HCT116 (cell line): ENCODE data around the gene TMSB4X. TPM values are rescaled to one million over a fixed set of nuclear protein-coding genes. Genes with fewer than 3 reads are reported as not detected.

Experiments used
- ATAC-seq: fragments of 200-7000 bp; cut with Tn5 transposase; 2 replicates; pipeline ENCODE4 v1.9.1; 2020; ENCODE audit warnings: mild to moderate bottlenecking, moderate library complexity
- BruUV-seq: library from RNA; stranded (reverse); fragments of 400-500 nt; replicated peaks from 2 replicates; lab custom pipeline; 2021; lab: Mats Ljungman, UMichigan
- CTCF ChIA-PET: fragments of 300-600 bp; sonication (Branson Sonifier 250); formaldehyde crosslinking; loops from one replicate; lab custom pipeline; 2021; ENCODE audit warnings: antibody characterized with exemption; lab: Charles Lee
- POLR2A ChIA-PET: fragments of 300-600, 350-600 bp; sonication (Branson Sonifier 250); formaldehyde crosslinking; loops from one replicate; lab custom pipeline; 2021; ENCODE audit warnings: antibody characterized with exemption; lab: Charles Lee
- RAD21 ChIA-PET, 2 experiments: fragments of 300-600 bp; sonication (Branson Sonifier 250); formaldehyde crosslinking; loops; one replicate each; lab custom pipeline; 2023; ENCODE audit warnings: low total read pairs in 2 of 2; ENCODE audit not compliant: uncharacterized antibody in 2 of 2, unreplicated experiment in 2 of 2, low non-redundant PET in 1 of 2; lab: Charles Lee
- DNase-seq: peaks from one replicate; pipeline ENCODE4 v3.0.0-alpha.2; 2010; ENCODE audit warnings: low read depth, low spot score
- H2AFZ ChIP-seq: fragments of 200-600 bp; shearing (Covaris generic), sonication (generic); 2 replicates; pipeline ENCODE4 v1.6.1; 2017; ENCODE audit warnings: low read depth, mixed run types, mixed read lengths, antibody characterized with exemption, low read length; ENCODE audit not compliant: poor library complexity, severe bottlenecking
- H3K27ac ChIP-seq: 2 replicates; pipeline ENCODE4 v1.5.1; 2012; ENCODE audit warnings: low read depth, low read length
- H3K27me3 ChIP-seq: fragments of 200-600 bp; sonication (generic); 2 replicates; pipeline ENCODE4 v1.6.1; 2016; ENCODE audit warnings: mixed run types, low read length, mixed read lengths; ENCODE audit not compliant: insufficient read depth
- H3K36me3 ChIP-seq, 2 experiments: fragments of 200-500 bp in 1 of 2; fragments of 200-600 bp in 1 of 2; sonication (Bioruptor generic) in 1 of 2; sonication (generic) in 1 of 2; 2 replicates each; pipeline versions ENCODE4 v1.5.1 to v1.6.1; 2014 to 2016; ENCODE audit warnings: low read length in 2 of 2, inconsistent platforms in 1 of 2, mixed read lengths in 1 of 2, mixed run types in 1 of 2; ENCODE audit not compliant: insufficient read depth in 2 of 2, control insufficient read depth in 1 of 2
- H3K4me1 ChIP-seq, 2 experiments: fragments of 200-600 bp in 1 of 2; sonication (generic) in 1 of 2; 2 replicates each; pipeline versions ENCODE4 v1.5.1 to v1.6.1; 2012 to 2017; ENCODE audit warnings: low read length in 2 of 2, inconsistent platforms in 1 of 2, mild to moderate bottlenecking in 1 of 2, mixed read lengths in 1 of 2, mixed run types in 1 of 2, moderate library complexity in 1 of 2; ENCODE audit not compliant: insufficient read depth in 2 of 2, control insufficient read depth in 1 of 2
- H3K4me2 ChIP-seq: fragments of 200-600 bp; sonication (generic); 2 replicates; pipeline ENCODE4 v1.6.1; 2017; ENCODE audit warnings: mixed run types, low read length, mixed read lengths
- H3K4me3 ChIP-seq, 2 experiments: fragments of 200-600 bp in 1 of 2; sonication (generic) in 1 of 2; replicated peaks in 1 of 2; 2 replicates each; pipeline ENCODE4 v1.5.1; 2011 to 2016; ENCODE audit warnings: low read length in 2 of 2, control low read depth in 1 of 2, low read depth in 1 of 2, mild to moderate bottlenecking in 1 of 2, mixed read lengths in 1 of 2, mixed run types in 1 of 2
- H3K79me2 ChIP-seq: fragments of 200-600 bp; sonication (generic); 2 replicates; pipeline ENCODE4 v1.6.1; 2017; ENCODE audit warnings: mild to moderate bottlenecking, mixed run types, low read length, moderate library complexity, mixed read lengths; ENCODE audit not compliant: insufficient read depth
- H3K9ac ChIP-seq: fragments of 200-600 bp; sonication (generic); 2 replicates; pipeline ENCODE4 v1.6.1; 2016; ENCODE audit warnings: low read length, mixed read lengths
- H3K9me2 ChIP-seq: fragments of 200-600 bp; sonication (generic), shearing (Covaris generic); 2 replicates; pipeline ENCODE4 v1.6.1; 2017; ENCODE audit warnings: mixed run types, mild to moderate bottlenecking, moderate library complexity; ENCODE audit not compliant: insufficient read depth
- H3K9me3 ChIP-seq, 2 experiments: fragments of 200-500 bp in 1 of 2; fragments of 200-600 bp in 1 of 2; sonication (Bioruptor generic) in 1 of 2; sonication (generic) in 1 of 2; 2 replicates each; pipeline ENCODE4 v1.6.1; 2014 to 2017; ENCODE audit warnings: low read length in 2 of 2, mixed read lengths in 2 of 2, inconsistent platforms in 1 of 2, low read depth in 1 of 2, mild to moderate bottlenecking in 1 of 2, mixed run types in 1 of 2, moderate library complexity in 1 of 2; ENCODE audit not compliant: control insufficient read depth in 1 of 2, insufficient read depth in 1 of 2
- H4K20me1 ChIP-seq: fragments of 200-600 bp; sonication (generic), shearing (Covaris generic); 2 replicates; pipeline ENCODE4 v1.6.1; 2017; ENCODE audit warnings: mixed run types, mild to moderate bottlenecking, moderate library complexity; ENCODE audit not compliant: insufficient read depth
- ATF3 ChIP-seq: IDR thresholded peaks from 2 replicates; pipeline ENCODE4 v1.6.1; 2012
- CBX3 ChIP-seq: IDR thresholded peaks from 2 replicates; pipeline ENCODE4 v1.6.1; 2012; ENCODE audit warnings: low read depth
- CEBPB ChIP-seq: IDR thresholded peaks from 2 replicates; pipeline ENCODE4 v1.6.1; 2012; ENCODE audit warnings: low read depth
- EGR1 ChIP-seq: IDR thresholded peaks from 2 replicates; pipeline ENCODE4 v1.6.1; 2012; ENCODE audit warnings: low read depth
- EZH2 ChIP-seq: fragments of 200-600 bp; sonication (generic); IDR thresholded peaks from 2 replicates; pipeline ENCODE4 v1.6.1; 2017; ENCODE audit warnings: antibody characterized with exemption, mixed run types
- EZH2phosphoT487 ChIP-seq: fragments of 200-600 bp; IDR thresholded peaks from 2 replicates; pipeline ENCODE4 v1.6.1; 2018; ENCODE audit warnings: antibody characterized with exemption, borderline replicate concordance
- FOSL1 ChIP-seq: IDR thresholded peaks from 2 replicates; pipeline ENCODE4 v1.6.1; 2012; ENCODE audit warnings: low read depth
- JUND ChIP-seq: IDR thresholded peaks from 2 replicates; pipeline ENCODE4 v1.6.1; 2012
- POLR2A ChIP-seq: IDR thresholded peaks from 2 replicates; pipeline ENCODE4 v1.7.0; 2011; ENCODE audit warnings: borderline replicate concordance; ENCODE audit not compliant: insufficient read depth, insufficient read length; ENCODE audit errors: extremely low read depth
- POLR2AphosphoS5 ChIP-seq: IDR thresholded peaks from 2 replicates; pipeline ENCODE4 v1.6.1; 2011; ENCODE audit warnings: mild to moderate bottlenecking, low read depth, low read length, moderate library complexity
- RAD21 ChIP-seq: IDR thresholded peaks from 2 replicates; pipeline ENCODE4 v1.6.1; 2012; ENCODE audit warnings: low read depth, mild to moderate bottlenecking
- REST ChIP-seq: IDR thresholded peaks from 2 replicates; pipeline ENCODE4 v1.6.1; 2012; ENCODE audit warnings: low read depth
- SP1 ChIP-seq: IDR thresholded peaks from 2 replicates; pipeline ENCODE4 v1.6.1; 2012; ENCODE audit warnings: low read depth
- SRF ChIP-seq: IDR thresholded peaks from 2 replicates; pipeline ENCODE4 v1.6.1; 2012; ENCODE audit warnings: low read depth
- TCF7L2 ChIP-seq: IDR thresholded peaks from 2 replicates; pipeline ENCODE4 v1.7.0; 2011; ENCODE audit warnings: borderline replicate concordance, inconsistent platforms; ENCODE audit not compliant: insufficient read depth, insufficient read length; ENCODE audit errors: extremely low read depth
- ZBTB33 ChIP-seq: IDR thresholded peaks from 2 replicates; pipeline ENCODE4 v1.6.1; 2011; ENCODE audit warnings: mild to moderate bottlenecking, low read length, moderate library complexity; ENCODE audit not compliant: insufficient replicate concordance; ENCODE audit errors: extremely low read depth
- ZFX ChIP-seq: fragments of 450-650 bp; IDR thresholded peaks from 2 replicates; pipeline ENCODE4 v1.6.1; 2017
- ZNF274 ChIP-seq: fragments of 200-500 bp; sonication (Bioruptor generic); IDR thresholded peaks from 2 replicates; pipeline ENCODE4 v1.6.1; 2014; ENCODE audit warnings: mild to moderate bottlenecking, low read depth, low read length, inconsistent platforms
- intact Hi-C: fragments of 100-400 bp; cut with micrococcal nuclease; formaldehyde crosslinking; loops from 2 replicates; pipeline ENCODE4 v1.10.0; 2022
- total RNA-seq: library from RNA; stranded (reverse); gene quantifications from one replicate; pipeline ENCODE4 v1.2.1, GENCODE V29; 2021; ENCODE audit not compliant: unreplicated experiment

The TMSB4X gene
- total RNA-seq, 1 experiment from 2014 or later, result 407 TPM

GRCh38 chrX:12946406-12946805 is 28.5 kb upstream of the TMSB4X start:
- Histone ChIP-seq H3K27ac (no peak overlapping the region), H3K27me3 (no peaks in the 10 kb centered on the region), H3K4me1 (peaks cover 9 to 11% of the 10 kb centered on the region in 2 experiments; a peak in 3 of 4 replicates), H4K20me1 (no peaks in the 10 kb centered on the region), H3K4me3 (no peak overlapping the region), H3K4me2 (no peak overlapping the region), H3K9me2 (no peaks in the 10 kb centered on the region), H3K9me3 (no peaks in the 10 kb centered on the region), H3K79me2 (no peaks in the 10 kb centered on the region), H2AFZ (no peak overlapping the region), H3K9ac (no peak overlapping the region), H3K36me3 (no peaks in the 10 kb centered on the region)
- intact Hi-C loops, result loop anchor here (1.0 to 10.0 kb wide), 2 partner anchors 542 to 698 kb away; no protein-coding TSS in a partner anchor
- ChIA-PET RAD21 (interaction anchor here (0.6 to 1.5 kb wide), 3 partner anchors 539 to 542 kb away, joined by 3 to 9 read pairs (median 8); no protein-coding TSS in a partner anchor), POLR2A (interaction anchor here (1.0 to 1.5 kb wide), 3 partner anchors 10 to 542 kb away, joined by 3 to 7 read pairs (median 4); partner anchors contain the start of gene TMSB4X), CTCF (interaction anchor here (0.7 to 2.4 kb wide), 13 partner anchors 9 to 699 kb away, joined by 3 to 42 read pairs (median 7); no protein-coding TSS in a partner anchor)
- ATAC-seq (no peak), DNase-seq (no peak)
- TF ChIP-seq TCF7L2, result no peak
- no peak for TF ChIP-seq EGR1
- TF ChIP-seq POLR2AphosphoS5, result no peak
- TF ChIP-seq CEBPB, result no peak
- no peak for TF ChIP-seq JUND
- no peak for TF ChIP-seq ZBTB33
- no peak for TF ChIP-seq RAD21
- TF ChIP-seq ZNF274, result no peak
- no peak for TF ChIP-seq FOSL1
- no peak for TF ChIP-seq POLR2A
- no peak for TF ChIP-seq EZH2phosphoT487
- TF ChIP-seq SRF, result no peak
- no peak for TF ChIP-seq ATF3
- no peak for TF ChIP-seq CBX3
- TF ChIP-seq EZH2, result no peak
- TF ChIP-seq ZFX, result no peak
- no peak for TF ChIP-seq REST
- TF ChIP-seq SP1, result no peak
- no TSS peak for BruUV-seq
